IMR-90 (cell line): ENCODE measurements around the gene TMA7. TPM values are rescaled to one million over a fixed set of nuclear protein-coding genes. Genes with fewer than 3 reads are reported as not detected.
A peak's percentile ranks its signal among the peaks of the same experiment; 100 is the strongest.

Experiments used
- ATAC-seq: fragments of 200-7000 bp; cut with Tn5 transposase; 2 replicates; pipeline ENCODE4 v1.9.1; 2020; ENCODE audit warnings: low read depth, mild to moderate bottlenecking, moderate library complexity
- BruUV-seq: library from RNA; stranded (reverse); fragments of 400-500 nt; replicated peaks from 2 replicates; lab custom pipeline; 2021; lab: Mats Ljungman, UMichigan
- CTCF ChIA-PET: fragments of 300-600 bp; formaldehyde crosslinking; extraction: SDS; loops from one replicate; lab custom pipeline; 2021; ENCODE audit warnings: antibody characterized with exemption; lab: Yijun Ruan, JAX
- POLR2A ChIA-PET: fragments of 300-600 bp; sonication (Branson Sonifier 250); formaldehyde crosslinking; loops from one replicate; lab custom pipeline; 2022; ENCODE audit warnings: antibody characterized with exemption; ENCODE audit not compliant: unreplicated experiment; lab: Charles Lee
- DNase-seq: peaks from one replicate; pipeline ENCODE4 v3.0.0; 2013
- H2AFZ ChIP-seq: replicated peaks from 2 replicates; pipeline ENCODE3; 2013; ENCODE audit warnings: low read length, mild to moderate bottlenecking; ENCODE audit not compliant: poor library complexity
- H2AK5ac ChIP-seq: 2 replicates; pipeline ENCODE4 v1.6.1; 2013; ENCODE audit warnings: low read depth, low read length, inconsistent platforms
- H2AK9ac ChIP-seq: replicated peaks from 2 replicates; pipeline ENCODE3; 2013; ENCODE audit warnings: mild to moderate bottlenecking, low read depth, low read length, moderate library complexity; ENCODE audit not compliant: poor library complexity
- H2BK120ac ChIP-seq: 2 replicates; pipeline ENCODE4 v1.6.1; 2013; ENCODE audit warnings: low read depth, low read length, inconsistent platforms
- H2BK15ac ChIP-seq: 3 replicates; pipeline ENCODE4 v1.6.1; 2013; ENCODE audit warnings: low read depth, low read length, inconsistent platforms
- H2BK20ac ChIP-seq: 2 replicates; pipeline ENCODE4 v1.6.1; 2013; ENCODE audit warnings: low read depth, mild to moderate bottlenecking, inconsistent platforms, low read length, moderate library complexity
- H2BK5ac ChIP-seq: 2 replicates; pipeline ENCODE4 v1.6.1; 2013; ENCODE audit warnings: mild to moderate bottlenecking, low read depth, low read length, inconsistent platforms; ENCODE audit not compliant: poor library complexity, severe bottlenecking
- H3K14ac ChIP-seq: replicated peaks from 2 replicates; pipeline ENCODE4 v1.6.1; 2013; ENCODE audit warnings: low read depth, low read length, inconsistent platforms
- H3K18ac ChIP-seq: 2 replicates; pipeline ENCODE4 v1.6.1; 2013; ENCODE audit warnings: low read depth, low read length, control low read depth
- H3K23ac ChIP-seq: 2 replicates; pipeline ENCODE4 v1.6.1; 2013; ENCODE audit warnings: low read depth, low read length, inconsistent platforms
- H3K27ac ChIP-seq: 2 replicates; pipeline ENCODE4 v1.5.1; 2013; ENCODE audit warnings: mild to moderate bottlenecking, control low read depth, low read length; ENCODE audit not compliant: insufficient read depth
- H3K27me3 ChIP-seq: 2 replicates; pipeline ENCODE4 v1.6.1; 2013; ENCODE audit warnings: low read length; ENCODE audit not compliant: control insufficient read depth, insufficient read depth
- H3K36me3 ChIP-seq: 2 replicates; pipeline ENCODE4 v1.6.1; 2013; ENCODE audit warnings: low read length, mixed read lengths; ENCODE audit not compliant: control insufficient read depth, insufficient read depth
- H3K4ac ChIP-seq: 2 replicates; pipeline ENCODE4 v1.6.1; 2013; ENCODE audit warnings: low read depth, low read length, inconsistent platforms
- H3K4me1 ChIP-seq: 2 replicates; pipeline ENCODE4 v1.6.1; 2013; ENCODE audit warnings: low read length, mixed read lengths; ENCODE audit not compliant: control insufficient read depth, insufficient read depth
- H3K4me2 ChIP-seq: 2 replicates; pipeline ENCODE4 v1.6.1; 2013; ENCODE audit warnings: low read depth, mild to moderate bottlenecking, control low read depth, low read length, moderate library complexity
- H3K4me3 ChIP-seq: 2 replicates; pipeline ENCODE4 v1.5.1; 2013; ENCODE audit warnings: low read depth, mild to moderate bottlenecking, control low read depth, low read length, moderate library complexity; ENCODE audit not compliant: insufficient read depth
- H3K56ac ChIP-seq: 2 replicates; pipeline ENCODE4 v1.6.1; 2013; ENCODE audit warnings: low read length, inconsistent platforms; ENCODE audit not compliant: insufficient read depth; ENCODE audit errors: extremely low read depth
- H3K79me1 ChIP-seq, 2 experiments: 2 replicates each; pipeline ENCODE4 v1.6.1; 2013; ENCODE audit warnings: low read length in 2 of 2, inconsistent platforms in 1 of 2, low read depth in 1 of 2
- H3K9ac ChIP-seq: 2 replicates; pipeline ENCODE4 v1.6.1; 2013; ENCODE audit warnings: low read depth, low read length, control low read depth
- H3K9me1 ChIP-seq: 2 replicates; pipeline ENCODE4 v1.6.1; 2013; ENCODE audit warnings: low read length, inconsistent platforms; ENCODE audit not compliant: insufficient read depth
- H3K9me3 ChIP-seq: 2 replicates; pipeline ENCODE4 v1.6.1; 2013; ENCODE audit warnings: low read length; ENCODE audit not compliant: control insufficient read depth, insufficient read depth
- H4K20me1 ChIP-seq: 2 replicates; pipeline ENCODE4 v1.6.1; 2013; ENCODE audit warnings: low read length, inconsistent platforms; ENCODE audit not compliant: insufficient read depth
- H4K5ac ChIP-seq: 2 replicates; pipeline ENCODE4 v1.6.1; 2013; ENCODE audit warnings: mild to moderate bottlenecking, low read depth, low read length, control low read depth
- H4K8ac ChIP-seq, 2 experiments: 2 replicates each; pipeline ENCODE4 v1.6.1; 2013; ENCODE audit warnings: low read depth in 2 of 2, low read length in 2 of 2, control low read depth in 1 of 2, inconsistent platforms in 1 of 2
- H4K91ac ChIP-seq: 2 replicates; pipeline ENCODE4 v1.6.1; 2013; ENCODE audit warnings: low read depth, low read length, inconsistent platforms; ENCODE audit not compliant: insufficient read depth
- ELK1 ChIP-seq: fragments of 150-350 bp; IDR thresholded peaks from 2 replicates; pipeline ENCODE4 v1.6.1; 2016; ENCODE audit warnings: low read depth, mild to moderate bottlenecking, low read length, moderate library complexity, borderline replicate concordance
- FOS ChIP-seq: fragments of 150-350 bp; IDR thresholded peaks from 2 replicates; pipeline ENCODE4 v1.6.1; 2016; ENCODE audit warnings: low read depth, low read length
- MAZ ChIP-seq: IDR thresholded peaks from 2 replicates; pipeline ENCODE4 v1.6.1; 2012; ENCODE audit warnings: low read depth, mild to moderate bottlenecking, low read length, improper control_type of control experiment, moderate library complexity, borderline replicate concordance
- MXI1 ChIP-seq: IDR thresholded peaks from 2 replicates; pipeline ENCODE4 v1.6.1; 2012; ENCODE audit warnings: low read depth, mild to moderate bottlenecking, low read length, moderate library complexity, borderline replicate concordance
- POLR2A ChIP-seq: IDR thresholded peaks from 2 replicates; pipeline ENCODE4 v1.6.1; 2012; ENCODE audit warnings: mild to moderate bottlenecking, low read depth, low read length
- RCOR1 ChIP-seq: IDR thresholded peaks from 2 replicates; pipeline ENCODE4 v1.6.1; 2012; ENCODE audit warnings: mild to moderate bottlenecking, low read length, improper control_type of control experiment; ENCODE audit not compliant: insufficient replicate concordance
- WGBS, 2 experiments: methylation state at CpG; one replicate each; pipeline versions ENCODE4 v1.1.5 to v1.1.7; 2013; ENCODE audit warnings: missing lambda C conversion rate in 2 of 2; ENCODE audit not compliant: insufficient read length in 1 of 2; ENCODE audit errors: extremely low coverage in 2 of 2; 5-methylcytosine and 5-hydroxymethylcytosine counted together
- dilution Hi-C: fragments of 300-500 bp; cut with HindIII; formaldehyde crosslinking; loops from one replicate; pipeline ENCODE4 v1.14.3; 2018; ENCODE audit warnings: low sequenced_read_pairs; ENCODE audit not compliant: unreplicated experiment
- in situ Hi-C: fragments of 300-500 bp; cut with MboI; formaldehyde crosslinking; loops from 3 replicates; pipeline ENCODE4 v1.14.3; 2019; ENCODE audit warnings: low sequenced_read_pairs, inconsistent platforms, mixed read lengths
- intact Hi-C: fragments of 100-400 bp; cut with micrococcal nuclease; formaldehyde crosslinking; loops from 2 replicates; pipeline ENCODE4 v1.10.0; 2022
- polyA plus RNA-seq, 3 experiments: library from polyadenylated mRNA; depleted of rRNA; stranded (reverse); fragments of >200 nt; gene quantifications; 2 replicates each; pipeline ENCODE4 v1.2.3, GENCODE V29; 2012; ENCODE audit warnings: low replicate concordance in 1 of 3
- total RNA-seq: library from RNA; depleted of rRNA; stranded (reverse); fragments of >200 nt; gene quantifications from 2 replicates; pipeline ENCODE4 v1.2.3, GENCODE V29; 2012
- TF ChIP-seq, protein P1 (sequence below): conservative IDR thresholded peaks from 2 replicates; pipeline ENCODE4 v1.5.1; 2012; ENCODE audit warnings: mild to moderate bottlenecking, low read depth, low read length, improper control_type of control experiment

The TMA7 gene
- total and polyA plus RNA-seq, 2 of the 4 experiments (the other 2 are of a cell fraction), result 81.9 to 240 TPM

GRCh38 chr3:48426944-48427629 lies 13.0 kb upstream of the TMA7 start (continued):
- TF ChIP-seq MXI1, result no peak

DNA sequence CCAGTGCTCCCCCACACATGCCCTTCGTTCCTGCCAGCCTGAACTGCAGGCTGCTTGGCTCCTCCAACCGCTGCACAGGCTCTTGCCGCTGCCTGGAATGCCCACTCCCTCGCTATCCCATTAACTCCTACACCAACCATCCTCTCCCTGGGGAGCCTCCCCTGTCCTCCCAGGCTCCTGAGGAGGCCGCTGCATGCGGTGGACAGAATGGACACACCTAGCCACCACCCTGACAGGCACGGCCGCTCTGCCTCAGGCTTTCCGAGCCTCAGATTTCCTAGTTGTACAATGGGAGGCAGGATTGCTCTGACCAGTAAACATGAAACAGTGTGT lies 12.5 kb upstream of the TMA7 start:
- H3K9me3 ChIP-seq, result no peaks in the 10 kb centered on the region
- H3K4me3 ChIP-seq, result no peak overlapping the region
- CTCF ChIA-PET, result no interaction called here

More for the DNA sequence above, 12.5 kb upstream of the TMA7 start:
- no peak overlapping the region for H3K9ac ChIP-seq
- dilution Hi-C loops (no loop called here), intact Hi-C loops (no loop called here), in situ Hi-C loops (no loop called here)
- H3K4me2 ChIP-seq, result no peak overlapping the region; the same call in 1 of the 2 replicates
- no peak for DNase-seq
- H3K4ac ChIP-seq, result peak overlapping the region; percentile 16; the same call in 1 of the 2 replicates
- peaks cover 16% of the 10 kb centered on the region for H3K9me1 ChIP-seq
- no peak overlapping the region for H2BK20ac ChIP-seq
- POLR2A ChIA-PET, result no interaction called here
- H2BK120ac ChIP-seq, result no peak overlapping the region
- WGBS, 2 experiments, result no CpG with 5 or more reads among the region's 9 CpGs
- H2AK5ac ChIP-seq, result peak overlapping the region; percentile 64; the same call in 1 of the 2 replicates
- no peak for ATAC-seq
- no peak for TF ChIP-seq FOS
- TF ChIP-seq ELK1, result no peak
- no peak for TF ChIP-seq POLR2A
- TF ChIP-seq, protein P1, sequence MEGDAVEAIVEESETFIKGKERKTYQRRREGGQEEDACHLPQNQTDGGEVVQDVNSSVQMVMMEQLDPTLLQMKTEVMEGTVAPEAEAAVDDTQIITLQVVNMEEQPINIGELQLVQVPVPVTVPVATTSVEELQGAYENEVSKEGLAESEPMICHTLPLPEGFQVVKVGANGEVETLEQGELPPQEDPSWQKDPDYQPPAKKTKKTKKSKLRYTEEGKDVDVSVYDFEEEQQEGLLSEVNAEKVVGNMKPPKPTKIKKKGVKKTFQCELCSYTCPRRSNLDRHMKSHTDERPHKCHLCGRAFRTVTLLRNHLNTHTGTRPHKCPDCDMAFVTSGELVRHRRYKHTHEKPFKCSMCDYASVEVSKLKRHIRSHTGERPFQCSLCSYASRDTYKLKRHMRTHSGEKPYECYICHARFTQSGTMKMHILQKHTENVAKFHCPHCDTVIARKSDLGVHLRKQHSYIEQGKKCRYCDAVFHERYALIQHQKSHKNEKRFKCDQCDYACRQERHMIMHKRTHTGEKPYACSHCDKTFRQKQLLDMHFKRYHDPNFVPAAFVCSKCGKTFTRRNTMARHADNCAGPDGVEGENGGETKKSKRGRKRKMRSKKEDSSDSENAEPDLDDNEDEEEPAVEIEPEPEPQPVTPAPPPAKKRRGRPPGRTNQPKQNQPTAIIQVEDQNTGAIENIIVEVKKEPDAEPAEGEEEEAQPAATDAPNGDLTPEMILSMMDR, result no peak
- no peak for TF ChIP-seq MAZ
- no peak for TF ChIP-seq RCOR1
- H3K56ac ChIP-seq, result no peak overlapping the region
- H4K20me1 ChIP-seq, result peaks cover 30% of the 10 kb centered on the region
- no peaks in the 10 kb centered on the region for H3K27me3 ChIP-seq
- peaks cover 25 to 54% of the 10 kb centered on the region in 2 experiments; a peak in 3 of 4 replicates for H3K79me1 ChIP-seq
- H4K5ac ChIP-seq, result no peak overlapping the region
- BruUV-seq, result no TSS peak
- peaks cover 11% of the 10 kb centered on the region for H3K36me3 ChIP-seq
- no peak overlapping the region for H4K91ac ChIP-seq
- H3K18ac ChIP-seq, result no peak overlapping the region
- no peak overlapping the region for H2BK15ac ChIP-seq
- peaks cover 29% of the 10 kb centered on the region for H3K4me1 ChIP-seq
- no peak overlapping the region for H2BK5ac ChIP-seq
- peak overlapping the region; percentile 64; the same call in 1 of the 2 replicates for H3K23ac ChIP-seq
- H4K8ac ChIP-seq, result 0 out of 4 replicates have a peak overlapping the region, but pooled peaks of 1 of the 2 experiments have one; percentile 10
- no peak overlapping the region for H3K27ac ChIP-seq
- H2AK9ac ChIP-seq, result peak overlapping the region; percentile 61
- H2AFZ ChIP-seq, result peak overlapping the region; percentile 64
- H3K14ac ChIP-seq, result 0 out of 2 replicates have a peak overlapping the region, but pooled peaks have one; percentile 5
